Stimulated activated CD4-positive, alpha-beta T cell treated with anti-CD3 and anti-CD28 coated beads, TNF-alpha, amount 100 ng/mL, for 1 hour (primary cell): Measurements from ENCODE around the gene WNT2B.

ENCODE experiments used
- DNase-seq, 3 donors: peaks; one replicate each; pipeline ENCODE4 v3.0.0-alpha.2; 2020; ENCODE audit warnings: low read depth in 3 of 3, low spot score in 1 of 3

WNT2B gene

DNA sequence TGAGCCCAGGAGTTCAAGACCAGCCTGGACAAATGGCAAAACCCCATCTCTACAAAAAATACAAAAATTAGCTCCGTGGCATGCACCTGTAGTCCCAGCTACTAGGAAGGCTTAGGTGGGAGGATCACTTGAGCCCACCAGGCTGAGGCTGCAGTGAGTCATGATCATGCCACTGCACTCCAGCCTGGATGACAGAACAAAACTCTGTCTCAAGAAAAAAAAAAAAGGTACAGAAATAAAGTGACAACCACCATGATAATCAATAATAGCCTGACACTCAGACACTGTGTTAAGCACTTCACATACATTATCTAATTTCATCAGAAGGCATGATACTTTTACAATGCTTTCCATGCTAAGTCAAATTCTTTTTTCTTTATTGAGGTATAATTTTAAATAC, 57.0 kb downstream of the WNT2B start:
- no peak for DNase-seq

DNA sequence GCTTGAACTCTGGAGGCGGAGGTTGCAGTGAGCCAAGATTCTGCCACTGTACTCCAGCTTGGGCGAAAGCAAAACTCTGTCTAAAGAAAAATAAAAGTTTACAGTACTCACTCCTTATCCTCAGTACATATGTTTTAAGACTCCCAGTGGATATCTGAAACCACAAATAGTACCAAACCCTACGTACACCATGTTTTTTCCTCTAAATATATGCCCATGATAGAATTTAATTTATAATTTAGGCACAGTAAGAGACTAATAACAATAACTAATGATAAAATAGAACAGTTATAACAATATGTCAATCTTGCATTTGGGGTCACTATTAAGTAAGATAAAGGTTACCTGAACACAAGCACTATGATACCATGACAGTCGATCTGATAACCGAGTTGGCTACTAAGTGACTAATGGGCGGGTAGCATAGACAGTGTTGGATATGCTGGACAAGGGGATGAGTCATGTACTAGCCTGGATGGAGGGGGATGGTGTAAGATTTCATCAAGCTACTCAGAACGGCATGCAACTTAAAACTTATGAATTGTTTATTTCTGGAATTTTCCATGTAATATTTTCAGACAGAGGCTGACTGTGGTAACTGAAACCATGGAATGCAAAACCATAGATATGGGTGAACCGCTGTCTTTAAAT, 66.5 kb downstream of the WNT2B start:
- no peak for DNase-seq

DNA sequence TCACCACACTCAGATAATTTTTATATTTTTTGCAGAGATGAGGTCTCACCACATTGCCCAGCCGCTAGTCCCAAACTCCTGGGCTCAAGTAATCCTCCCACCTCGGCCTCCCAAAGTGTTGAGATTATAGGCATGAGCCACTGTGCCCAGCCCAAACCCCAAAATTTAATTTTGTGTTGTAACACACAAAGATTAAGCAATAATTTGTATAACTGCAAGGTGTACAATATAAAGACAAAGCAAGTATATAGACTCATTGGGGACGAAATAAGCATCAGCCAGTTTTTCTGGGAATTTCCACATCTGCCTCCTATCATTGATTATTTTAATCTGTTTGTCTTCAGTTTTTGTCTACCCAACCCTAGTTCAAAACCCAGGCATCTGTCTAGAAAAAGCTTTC, 67.5 kb downstream of the WNT2B start:
- DNase-seq, result no peak
